Chondrocyte (in vitro differentiated cells): Measurements from ENCODE around the gene KCTD21. TPM values are rescaled to one million over a fixed set of nuclear protein-coding genes. Genes with fewer than 3 reads are reported as not detected.
"Not testable (repeated sequence)": the region's sequence is repeated elsewhere in the genome, so short reads cannot be mapped to it uniquely, and the experiment has no call there.

Source experiments
- DNase-seq: peaks from one replicate; pipeline ENCODE4 v3.0.0; 2021; ENCODE audit warnings: mixed read lengths, low spot score
- H3K27ac Mint-ChIP-seq: one replicate; pipeline ENCODE4 v1.8.0; 2021; ENCODE audit warnings: mild to moderate bottlenecking, moderate library complexity, mixed read lengths; ENCODE audit not compliant: unreplicated experiment
- H3K27me3 Mint-ChIP-seq: 2 replicates; pipeline ENCODE4 v1.8.0; 2021; ENCODE audit warnings: low read depth, mixed read lengths
- H3K36me3 Mint-ChIP-seq: 2 replicates; pipeline ENCODE4 v1.8.0; 2021; ENCODE audit warnings: low read depth, mixed read lengths
- H3K4me1 Mint-ChIP-seq: 2 replicates; pipeline ENCODE4 v1.8.0; 2021; ENCODE audit warnings: low read depth, mild to moderate bottlenecking, mixed read lengths
- H3K4me3 Mint-ChIP-seq: one replicate; pipeline ENCODE4 v1.8.0; 2021; ENCODE audit warnings: mild to moderate bottlenecking, moderate library complexity, mixed read lengths; ENCODE audit not compliant: unreplicated experiment
- H3K9me3 Mint-ChIP-seq: 2 replicates; pipeline ENCODE4 v1.8.0; 2021; ENCODE audit warnings: low read depth, mixed read lengths
- total RNA-seq: library from RNA; stranded (reverse); gene quantifications from 3 replicates; pipeline ENCODE4 v1.2.1, GENCODE V29; 2021
- TF ChIP-seq, protein P1 (sequence below): fragments of 200-600 bp; sonication (generic); IDR thresholded peaks from 2 replicates; pipeline ENCODE4 v1.5.0; 2021; ENCODE audit warnings: antibody characterized with exemption, mild to moderate bottlenecking, moderate library complexity

The KCTD21 gene
- total RNA-seq, 1 donor from 2014 or later = 15.2 TPM

- H3K27me3 Mint-ChIP-seq = no peaks in the 10 kb centered on the region
These were observed 11.2 kb downstream of the KCTD21 start for GRCh38 chr11:78177216-78177615.

GRCh38 chr11:78176605-78177141 lies 11.8 kb downstream of the KCTD21 start:
- Mint-ChIP-seq H3K27me3 (no peaks in the 10 kb centered on the region), H3K36me3 (peaks cover 18% of the 10 kb centered on the region), H3K4me3 (no peak overlapping the region), H3K27ac (no peak overlapping the region), H3K4me1 (peaks cover 27% of the 10 kb centered on the region), H3K9me3 (peaks cover 3% of the 10 kb centered on the region)
- TF ChIP-seq, protein P1, sequence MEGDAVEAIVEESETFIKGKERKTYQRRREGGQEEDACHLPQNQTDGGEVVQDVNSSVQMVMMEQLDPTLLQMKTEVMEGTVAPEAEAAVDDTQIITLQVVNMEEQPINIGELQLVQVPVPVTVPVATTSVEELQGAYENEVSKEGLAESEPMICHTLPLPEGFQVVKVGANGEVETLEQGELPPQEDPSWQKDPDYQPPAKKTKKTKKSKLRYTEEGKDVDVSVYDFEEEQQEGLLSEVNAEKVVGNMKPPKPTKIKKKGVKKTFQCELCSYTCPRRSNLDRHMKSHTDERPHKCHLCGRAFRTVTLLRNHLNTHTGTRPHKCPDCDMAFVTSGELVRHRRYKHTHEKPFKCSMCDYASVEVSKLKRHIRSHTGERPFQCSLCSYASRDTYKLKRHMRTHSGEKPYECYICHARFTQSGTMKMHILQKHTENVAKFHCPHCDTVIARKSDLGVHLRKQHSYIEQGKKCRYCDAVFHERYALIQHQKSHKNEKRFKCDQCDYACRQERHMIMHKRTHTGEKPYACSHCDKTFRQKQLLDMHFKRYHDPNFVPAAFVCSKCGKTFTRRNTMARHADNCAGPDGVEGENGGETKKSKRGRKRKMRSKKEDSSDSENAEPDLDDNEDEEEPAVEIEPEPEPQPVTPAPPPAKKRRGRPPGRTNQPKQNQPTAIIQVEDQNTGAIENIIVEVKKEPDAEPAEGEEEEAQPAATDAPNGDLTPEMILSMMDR = no peak
- no peak for DNase-seq

More at GRCh38 chr11:78177216-78177615, 11.2 kb downstream of the KCTD21 start:
- TF ChIP-seq, protein P1 = no peak
- H3K4me1 Mint-ChIP-seq = peaks cover 26% of the 10 kb centered on the region
- no peak overlapping the region for H3K4me3 Mint-ChIP-seq
- H3K27ac Mint-ChIP-seq = no peak overlapping the region
- no peak for DNase-seq
- H3K36me3 Mint-ChIP-seq = peaks cover 18% of the 10 kb centered on the region
- H3K9me3 Mint-ChIP-seq = peaks cover 3% of the 10 kb centered on the region

DNA sequence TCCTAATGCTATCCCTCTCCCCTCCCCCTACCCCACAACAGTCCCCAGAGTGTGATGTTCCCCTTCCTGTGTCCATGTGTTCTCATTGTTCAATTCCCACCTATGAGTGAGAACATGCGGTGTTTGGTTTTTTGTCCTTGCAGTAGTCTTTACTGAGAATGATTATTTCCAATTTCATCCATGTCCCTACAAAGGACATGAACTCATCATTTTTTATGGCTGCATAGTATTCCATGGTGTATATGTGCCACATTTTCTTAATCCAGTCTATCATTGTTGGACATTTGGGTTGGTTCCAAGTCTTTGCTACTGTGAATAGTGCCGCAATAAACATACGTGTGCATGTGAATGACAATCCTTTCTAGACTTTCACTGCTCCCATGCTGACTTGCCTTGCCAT lies 12.6 kb downstream of the KCTD21 start:
- not testable (repeated sequence) for DNase-seq, H3K4me3 Mint-ChIP-seq, H3K27ac Mint-ChIP-seq, H3K27me3 Mint-ChIP-seq, H3K9me3 Mint-ChIP-seq
- peaks cover 28% of the 10 kb centered on the region for H3K4me1 Mint-ChIP-seq
- H3K36me3 Mint-ChIP-seq = peaks cover 18% of the 10 kb centered on the region

DNA sequence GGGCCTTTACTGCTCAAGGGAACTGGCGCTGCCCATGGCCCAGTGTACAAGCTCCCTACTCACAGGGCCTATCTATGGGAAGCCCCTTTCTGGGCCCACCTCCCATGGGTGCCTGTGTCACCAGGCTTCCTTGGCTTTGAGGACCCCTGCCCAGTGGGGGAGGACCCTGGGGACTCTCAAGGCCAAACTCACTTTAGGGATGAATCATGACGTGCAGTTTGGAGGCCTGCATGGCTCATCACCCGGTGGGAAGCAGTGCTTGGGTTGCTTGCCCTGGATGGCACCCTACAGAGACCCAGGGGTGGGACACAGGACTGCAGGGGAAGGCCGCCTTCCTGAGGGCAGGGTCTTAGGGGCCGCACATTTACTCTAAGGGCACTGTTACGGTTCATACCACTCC lies 16.5 kb downstream of the KCTD21 start:
- Mint-ChIP-seq H3K4me3 (no peak overlapping the region), H3K9me3 (peaks cover 3% of the 10 kb centered on the region), H3K27ac (peak overlapping the region; percentile 91), H3K4me1 (peaks cover 53% of the 10 kb centered on the region), H3K36me3 (peaks cover 18% of the 10 kb centered on the region), H3K27me3 (no peaks in the 10 kb centered on the region)
- TF ChIP-seq, protein P1 = no peak
- DNase-seq = no peak

DNA sequence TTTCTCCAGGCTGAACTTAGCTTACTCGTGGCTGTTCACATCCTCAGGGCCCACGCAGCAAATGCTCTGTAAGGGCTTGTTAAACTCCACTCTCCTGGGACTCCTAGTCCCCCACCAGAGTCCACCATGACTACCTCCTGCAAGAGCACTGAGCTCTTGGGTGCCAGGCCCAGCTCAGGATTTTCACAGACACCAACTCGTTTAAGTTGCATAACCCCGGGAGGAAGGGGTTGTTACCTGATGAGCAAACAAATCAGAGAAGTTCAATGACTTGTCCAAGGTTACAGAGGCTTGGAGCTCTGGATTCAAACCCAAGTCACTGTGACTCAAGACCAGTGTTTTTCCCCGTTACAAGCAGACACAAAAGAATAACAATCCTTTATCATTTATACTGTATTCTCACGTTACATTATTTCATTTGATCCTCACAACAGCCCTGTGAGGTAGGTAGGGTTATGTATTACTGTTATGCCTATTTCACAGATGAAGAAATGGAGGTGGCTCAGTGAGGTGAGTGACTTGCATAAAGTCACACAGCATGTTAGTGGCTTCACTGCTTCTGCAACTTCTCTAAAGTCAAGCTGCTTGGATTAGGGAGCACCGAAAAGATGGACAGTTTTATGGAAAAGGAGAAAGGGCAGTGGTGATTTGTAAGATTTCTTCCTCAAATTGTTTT lies 17.4 kb downstream of the KCTD21 start:
- Mint-ChIP-seq H3K9me3 (no peaks in the 10 kb centered on the region), H3K27me3 (no peaks in the 10 kb centered on the region), H3K4me1 (peaks cover 57% of the 10 kb centered on the region), H3K27ac (peak overlapping the region; percentile 91), H3K36me3 (peaks cover 13% of the 10 kb centered on the region), H3K4me3 (no peak overlapping the region)
- TF ChIP-seq, protein P1 = no peak
- DNase-seq = no peak

GRCh38 chr11:78170413-78170812 lies 18.0 kb downstream of the KCTD21 start:
- DNase-seq = no peak
- Mint-ChIP-seq H3K4me3 (no peak overlapping the region), H3K4me1 (peaks cover 57% of the 10 kb centered on the region), H3K36me3 (peaks cover 13% of the 10 kb centered on the region), H3K27ac (peak overlapping the region; percentile 91), H3K9me3 (no peaks in the 10 kb centered on the region), H3K27me3 (no peaks in the 10 kb centered on the region)
- TF ChIP-seq, protein P1 = no peak
